GM18868 (cell line): ENCODE data around the gene FAM20A.
"Not testable (repeated sequence)": the region's sequence is repeated elsewhere in the genome, so short reads cannot be mapped to it uniquely, and the experiment has no call there.

Source experiments
- ATAC-seq: cut with Tn5 transposase; IDR thresholded peaks from one replicate; pipeline ENCODE4 v1.9.1; 2021; ENCODE audit warnings: mild to moderate bottlenecking, moderate library complexity; ENCODE audit not compliant: unreplicated experiment

FAM20A gene

GRCh38 chr17:68533887-68534694, 67.1 kb downstream of the FAM20A start:
- no peak for ATAC-seq

GRCh38 chr17:68532826-68533225, 68.3 kb downstream of the FAM20A start:
- no peak for ATAC-seq

GRCh38 chr17:68531252-68531651, 69.9 kb downstream of the FAM20A start:
- no peak for ATAC-seq

DNA sequence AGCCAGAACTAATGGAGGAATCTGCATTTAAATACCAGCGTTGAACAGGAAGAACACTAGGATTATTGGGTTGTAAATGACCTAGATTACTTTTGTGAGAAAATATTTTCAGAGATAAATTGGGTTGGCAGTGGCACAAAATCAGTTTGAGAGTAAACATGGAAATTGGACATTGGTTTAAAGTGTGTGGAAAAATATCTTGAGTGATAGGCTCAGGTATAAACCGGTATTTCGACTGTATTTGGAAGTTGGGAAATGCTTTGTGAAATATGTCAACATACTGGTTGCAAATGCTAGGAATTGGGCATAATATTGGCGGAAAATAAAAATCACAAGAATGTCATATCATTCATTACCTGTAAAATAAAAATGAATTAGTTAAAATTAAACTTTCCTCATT, 73.9 kb downstream of the FAM20A start:
- no peak for ATAC-seq

GRCh38 chr17:68526548-68526947, 74.6 kb downstream of the FAM20A start:
- no peak for ATAC-seq

GRCh38 chr17:68522266-68522665, 78.9 kb downstream of the FAM20A start:
- no peak for ATAC-seq

DNA sequence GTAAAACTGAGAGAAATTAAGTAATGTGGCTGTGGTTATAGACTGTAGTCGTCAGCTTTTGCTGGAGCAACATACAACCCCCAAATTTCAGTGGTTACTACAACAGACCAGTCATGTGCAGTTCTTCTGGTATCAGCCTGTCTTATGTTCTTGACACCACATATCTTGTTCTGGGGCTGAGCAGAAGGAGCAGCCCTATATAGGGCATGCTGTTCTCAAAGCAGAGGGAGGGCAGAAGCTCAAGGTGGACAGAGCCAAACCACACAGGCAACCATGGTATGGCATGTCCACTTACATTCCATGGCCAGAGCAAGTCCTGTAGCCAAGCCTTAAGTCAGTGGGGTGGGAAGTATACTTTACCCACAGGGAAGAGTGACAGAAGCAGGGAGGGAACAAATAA, 81.3 kb downstream of the FAM20A start:
- no peak for ATAC-seq

GRCh38 chr17:68519051-68519450, 82.1 kb downstream of the FAM20A start:
- ATAC-seq, result not testable (repeated sequence)

DNA sequence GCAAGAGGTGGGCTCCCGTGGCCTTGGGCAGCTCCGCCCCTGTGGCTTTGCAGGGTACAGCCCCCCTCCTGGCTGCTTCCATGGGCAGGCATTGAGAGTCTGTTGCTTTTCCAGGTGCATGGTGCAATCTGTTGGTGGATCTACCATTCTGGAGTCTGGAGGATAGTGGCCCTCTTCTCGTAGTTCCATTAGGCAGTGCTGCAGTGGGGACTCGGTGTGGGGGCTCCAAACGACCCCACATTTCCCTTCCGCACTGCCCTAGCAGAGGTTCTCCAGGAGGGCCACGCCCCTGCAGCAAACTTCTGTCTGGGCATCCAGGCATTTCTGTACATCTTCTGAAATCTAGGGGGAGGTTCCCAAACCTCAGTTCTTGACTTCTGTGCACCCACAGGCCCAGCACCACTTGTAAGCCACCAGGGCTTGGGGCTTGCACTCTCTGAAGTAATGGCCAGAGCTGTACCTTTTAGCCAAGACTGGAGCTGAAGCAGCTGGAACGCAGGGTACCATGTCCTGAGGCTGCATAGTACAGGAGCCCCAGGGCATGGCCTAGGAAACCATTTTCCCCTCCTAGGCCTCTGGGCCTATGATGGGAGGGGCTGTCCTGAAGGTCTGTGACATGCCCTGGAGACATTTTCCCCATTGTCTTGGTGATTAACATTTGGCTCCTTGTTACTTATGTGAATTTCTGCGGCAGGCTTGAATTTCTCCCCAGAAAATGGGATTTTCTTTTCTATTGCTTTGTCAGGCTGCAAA, 82.9 kb downstream of the FAM20A start:
- ATAC-seq, result no peak

DNA sequence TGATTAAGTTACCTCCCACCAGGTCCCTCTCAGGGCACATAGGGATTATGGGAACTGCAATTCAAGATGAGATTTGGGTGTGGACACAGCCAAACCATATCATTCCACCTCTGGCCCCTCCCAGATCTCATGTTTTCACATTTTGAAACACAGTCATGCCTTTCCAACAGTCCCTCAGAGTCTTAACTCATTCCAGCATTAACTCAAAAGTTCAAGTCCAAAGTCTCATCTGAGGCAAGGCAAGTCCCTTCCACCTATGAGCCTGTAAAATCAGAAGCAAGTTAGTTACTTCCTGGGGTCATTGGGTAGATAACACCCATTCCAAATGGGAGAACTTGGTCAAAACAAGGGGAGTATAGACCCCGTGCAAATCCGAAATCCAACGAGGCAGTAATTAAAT, 83.6 kb downstream of the FAM20A start:
- not testable (repeated sequence) for ATAC-seq

GRCh38 chr17:68516732-68517131, 84.4 kb downstream of the FAM20A start:
- ATAC-seq, result no peak

DNA sequence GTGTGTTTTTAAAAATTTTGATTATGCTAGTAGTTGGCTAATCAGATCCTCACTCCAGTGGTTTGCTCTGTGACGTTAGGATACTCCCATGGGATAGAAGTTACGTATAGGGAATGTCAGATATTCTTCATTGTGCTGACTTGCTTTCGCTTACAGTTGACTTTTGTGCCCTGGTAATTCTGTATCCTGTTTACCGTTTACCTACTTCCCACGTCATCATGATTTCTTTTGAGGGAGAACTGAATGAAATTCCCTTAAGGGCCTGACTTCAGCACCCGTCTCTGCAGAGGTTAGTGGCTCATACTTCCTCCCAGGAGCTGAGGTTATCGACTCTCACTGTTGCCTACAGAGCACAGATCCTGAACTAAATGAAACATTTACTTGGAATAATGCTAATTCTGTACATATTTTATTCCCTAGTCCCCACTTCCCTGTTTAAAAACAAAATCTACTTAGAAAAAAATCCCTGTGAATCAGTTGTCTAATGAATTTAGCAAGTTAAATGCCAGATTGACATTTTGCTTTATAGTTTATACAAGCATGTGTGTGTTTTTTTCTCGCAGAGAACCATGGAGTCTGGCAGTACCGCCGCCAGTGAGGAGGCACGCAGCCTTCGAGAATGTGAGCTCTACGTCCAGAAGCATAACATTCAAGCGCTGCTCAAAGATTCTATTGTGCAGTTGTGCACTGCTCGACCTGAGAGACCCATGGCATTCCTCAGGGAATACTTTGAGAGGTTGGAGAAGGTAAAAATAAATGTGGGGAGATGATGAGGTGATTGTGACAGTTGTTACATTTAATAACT, 86.1 kb downstream of the FAM20A start:
- ATAC-seq, result no peak

DNA sequence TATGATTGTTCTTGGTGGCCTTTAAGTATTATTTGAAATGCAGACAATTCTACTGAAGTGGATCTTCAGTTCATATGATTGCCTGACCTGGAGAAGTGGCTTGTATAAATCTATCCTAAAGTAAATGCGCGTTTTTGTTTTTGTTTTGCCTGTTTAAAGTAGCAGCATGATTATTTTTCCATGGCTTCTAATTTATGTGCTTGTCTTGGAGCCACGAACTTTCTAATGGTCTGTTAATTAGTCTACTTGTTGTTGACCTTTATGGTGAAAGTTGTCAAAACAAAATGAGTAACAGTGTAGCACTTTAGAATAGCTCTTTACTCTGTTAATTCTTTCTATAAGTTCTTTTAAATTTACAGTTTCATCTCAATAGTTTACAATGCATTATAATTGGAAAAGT, 87.2 kb downstream of the FAM20A start:
- ATAC-seq, result no peak

GRCh38 chr17:68512960-68513474, 88.2 kb downstream of the FAM20A start:
- ATAC-seq, result no peak

- ATAC-seq, result peak; percentile 92
Observed at GRCh38 chr17:68512247-68512959, 88.8 kb downstream of the FAM20A start, which contains the start of gene PRKAR1A. Gene PRKAR1A (plus strand): TSS chr17:68512430. CDS start chr17:68515400, 2,970 bp downstream.

DNA sequence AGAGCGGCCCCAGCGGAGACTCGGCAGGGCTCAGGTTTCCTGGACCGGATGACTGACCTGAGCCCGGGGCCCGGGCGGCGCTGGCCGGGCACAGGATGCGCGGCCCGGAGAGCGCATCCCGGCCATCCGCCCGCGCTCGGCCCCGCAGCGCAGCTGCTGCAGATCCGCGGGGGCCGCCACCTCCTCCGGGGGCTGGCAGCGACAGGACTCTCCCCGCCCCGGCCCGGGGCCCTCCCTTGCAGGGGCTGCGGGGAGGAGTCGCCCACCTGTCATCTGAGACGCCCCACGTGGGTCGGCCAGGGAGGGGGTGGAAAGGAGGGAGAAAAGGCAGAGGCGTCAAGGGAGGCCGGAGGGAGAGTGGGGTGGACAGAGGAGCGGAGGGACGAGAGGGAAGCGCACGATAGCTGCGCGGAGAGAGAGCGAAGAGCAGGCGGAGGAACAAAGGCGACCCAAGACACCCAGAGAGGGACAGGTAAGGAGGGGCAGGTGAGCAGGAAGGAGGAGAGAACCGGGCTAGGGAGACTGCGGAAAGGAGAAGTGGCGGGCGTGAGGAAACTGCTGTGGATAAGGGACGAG, 89.4 kb downstream of the FAM20A start:
- ATAC-seq, result peak; percentile 53

DNA sequence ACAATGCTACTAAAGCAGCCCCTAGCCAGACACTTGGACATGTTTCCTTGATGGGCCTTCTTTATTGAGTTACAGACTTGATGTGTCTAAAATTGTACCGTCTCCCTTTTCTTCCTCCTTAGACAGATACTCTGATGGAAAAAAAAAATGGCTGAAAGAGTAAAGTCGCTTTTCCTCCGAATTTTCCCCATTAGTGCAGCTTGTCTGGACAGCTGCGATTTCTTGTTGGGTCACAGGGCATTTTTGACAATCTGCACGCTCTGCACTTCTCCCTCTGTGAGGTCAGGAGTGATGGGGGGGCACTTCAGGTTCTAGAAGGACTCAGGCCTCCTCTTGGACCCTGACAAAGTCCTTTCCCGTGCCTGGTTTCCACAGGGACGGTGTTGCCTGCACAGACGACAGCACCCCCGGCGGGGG, 89.9 kb downstream of the FAM20A start:
- no peak for ATAC-seq

GRCh38 chr17:68509141-68510057, 91.8 kb downstream of the FAM20A start:
- no peak for ATAC-seq

GRCh38 chr17:68507576-68507975, 93.6 kb downstream of the FAM20A start:
- ATAC-seq, result no peak
